NCI-H2107 treated with DMSO at 0.1 percent for 48 hours (cell line): ENCODE measurements around the gene FAM241A.
"Not testable (repeated sequence)": the region's sequence is repeated elsewhere in the genome, so short reads cannot be mapped to it uniquely, and the experiment has no call there.

Experiments
- DNase-seq: peaks from one replicate; lab custom pipeline; 2025; ENCODE audit not compliant: unreplicated experiment; lab: John Stamatoyannopoulos, UW

FAM241A gene

GRCh38 chr4:112145326-112145789 is at the start of gene FAM241A:
FAM241A (plus strand) TSS chr4:112145454; CDS start chr4:112145581, 127 bp downstream.
- no peak for DNase-seq

- no peak for DNase-seq
Observed at GRCh38 chr4:112098841-112099530, 46.3 kb upstream of the FAM241A start.

- DNase-seq = peak; percentile 41
Observed at GRCh38 chr4:112099701-112100297, 45.5 kb upstream of the FAM241A start.

GRCh38 chr4:112102875-112103370 is 42.3 kb upstream of the FAM241A start:
- DNase-seq = no peak

- DNase-seq = no peak
Observed at GRCh38 chr4:112105201-112105969, 39.9 kb upstream of the FAM241A start.

- no peak for DNase-seq
Observed at GRCh38 chr4:112109360-112110058, 35.7 kb upstream of the FAM241A start.

GRCh38 chr4:112110059-112110425 is 35.2 kb upstream of the FAM241A start:
- no peak for DNase-seq

GRCh38 chr4:112111306-112111705 is 33.9 kb upstream of the FAM241A start:
- DNase-seq = no peak

GRCh38 chr4:112112095-112112494 is 33.2 kb upstream of the FAM241A start:
- DNase-seq = not testable (repeated sequence)

- no peak for DNase-seq
Observed at GRCh38 chr4:112112590-112113170, 32.6 kb upstream of the FAM241A start.

GRCh38 chr4:112113864-112114263 is 31.4 kb upstream of the FAM241A start:
- no peak for DNase-seq

- DNase-seq = no peak
Observed at GRCh38 chr4:112114452-112114851, 30.8 kb upstream of the FAM241A start.

GRCh38 chr4:112118742-112119352 is 26.4 kb upstream of the FAM241A start:
- DNase-seq = no peak

GRCh38 chr4:112119353-112119783 is 25.9 kb upstream of the FAM241A start:
- DNase-seq = no peak

GRCh38 chr4:112120021-112120420 is 25.2 kb upstream of the FAM241A start:
- DNase-seq = no peak

- no peak for DNase-seq
Observed at GRCh38 chr4:112125416-112125815, 19.8 kb upstream of the FAM241A start.

- no peak for DNase-seq
Observed at GRCh38 chr4:112127048-112127637, 18.1 kb upstream of the FAM241A start.

GRCh38 chr4:112127803-112128202 is 17.5 kb upstream of the FAM241A start:
- no peak for DNase-seq

- no peak for DNase-seq
Observed at GRCh38 chr4:112128452-112128851, 16.8 kb upstream of the FAM241A start.

- DNase-seq = no peak
Observed at GRCh38 chr4:112130906-112131305, 14.3 kb upstream of the FAM241A start.
